NCI-H187 (cell line): ENCODE measurements around the gene NUF2.
A peak's percentile ranks its signal among the peaks of the same experiment; 100 is the strongest.
"Not testable (repeated sequence)": the region's sequence is repeated elsewhere in the genome, so short reads cannot be mapped to it uniquely, and the experiment has no call there.

Experiments
- DNase-seq, 2 experiments: peaks; one replicate each; lab custom pipeline; 2025; lab: John Stamatoyannopoulos, UW

The NUF2 gene

DNA sequence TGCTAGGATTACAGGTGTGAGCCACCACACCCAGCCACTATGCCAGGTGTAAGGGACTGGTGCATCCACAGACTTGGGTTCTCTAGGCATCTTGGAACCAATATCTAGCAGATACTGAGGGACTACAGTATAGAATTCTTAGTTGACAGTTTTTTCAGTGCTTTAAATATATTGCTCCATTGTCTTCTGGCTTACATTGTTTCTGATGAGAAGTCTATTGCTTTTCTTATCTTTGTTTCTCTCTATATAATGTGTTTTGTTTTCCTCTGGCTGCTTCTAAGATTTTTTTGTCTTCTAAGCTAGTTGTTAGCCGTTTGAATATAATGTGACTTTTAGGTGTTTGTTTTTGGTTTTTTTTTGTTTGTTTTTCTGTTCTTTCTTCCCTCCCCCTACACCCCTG lies 13.5 kb downstream of the NUF2 start:
- DNase-seq, result no peak

DNA sequence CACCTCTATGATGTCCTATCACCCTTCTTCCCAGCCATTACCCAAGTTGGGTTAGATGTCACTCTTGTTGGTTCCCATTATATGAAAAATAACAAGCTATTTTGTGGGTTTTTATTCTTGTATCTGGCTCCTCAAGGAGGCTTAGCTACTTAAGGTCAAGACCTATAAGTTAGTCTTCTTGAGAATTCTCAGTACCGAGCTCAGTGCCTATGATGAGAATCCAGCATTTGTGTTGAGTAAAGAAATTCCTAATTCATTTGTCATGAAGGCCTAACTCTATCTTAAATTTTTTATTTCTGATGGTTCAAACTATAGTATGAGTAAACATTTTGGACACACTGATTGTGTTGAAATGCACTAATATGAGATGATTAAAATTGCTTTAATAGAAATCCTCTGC lies 15.9 kb downstream of the NUF2 start:
- DNase-seq, result no peak

DNA sequence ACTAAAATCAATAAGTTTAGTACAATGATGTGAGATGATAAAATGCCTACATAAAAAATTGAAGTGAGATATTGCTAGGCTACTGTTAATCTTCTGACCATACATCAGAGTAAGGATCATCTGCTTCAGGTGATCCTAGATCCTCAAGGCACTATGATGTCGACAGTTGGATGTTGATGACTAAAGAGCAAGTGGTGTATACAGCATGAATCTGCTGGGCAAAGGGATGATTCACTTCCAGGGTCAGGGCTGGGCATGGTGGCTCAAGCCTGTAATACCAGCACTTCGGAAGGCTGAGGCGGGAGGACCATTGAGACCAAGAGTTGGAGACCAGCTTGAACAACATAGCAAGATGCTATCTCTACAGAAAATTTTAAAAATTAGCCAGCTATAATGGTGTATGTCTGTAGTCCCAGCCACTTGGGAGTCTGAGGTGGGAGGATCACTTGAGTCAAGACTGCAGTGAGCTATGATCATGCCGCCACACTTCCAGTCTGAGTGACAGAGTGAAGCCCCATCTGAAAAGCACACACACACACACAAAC lies 24.6 kb downstream of the NUF2 start:
- no peak for DNase-seq

DNA sequence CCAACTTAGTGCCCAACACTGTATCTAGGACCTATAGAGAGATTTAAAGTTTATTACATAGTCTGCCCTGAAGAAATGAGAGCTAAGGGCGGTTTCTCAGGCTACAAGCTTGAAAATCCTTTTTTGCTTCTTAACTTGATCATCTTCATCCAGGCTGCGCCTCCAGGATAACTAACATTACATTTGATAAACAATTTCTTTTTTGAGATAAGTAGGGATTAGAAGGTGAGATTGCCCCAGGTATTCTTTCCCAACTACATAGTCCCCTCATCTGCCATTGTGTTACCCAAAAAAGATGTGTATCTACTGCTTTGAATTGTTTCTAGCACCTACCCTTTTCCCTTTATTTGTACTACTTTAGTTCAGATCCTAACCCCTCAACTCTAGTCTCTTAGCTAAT lies 25.4 kb downstream of the NUF2 start:
- DNase-seq, result no peak

DNA sequence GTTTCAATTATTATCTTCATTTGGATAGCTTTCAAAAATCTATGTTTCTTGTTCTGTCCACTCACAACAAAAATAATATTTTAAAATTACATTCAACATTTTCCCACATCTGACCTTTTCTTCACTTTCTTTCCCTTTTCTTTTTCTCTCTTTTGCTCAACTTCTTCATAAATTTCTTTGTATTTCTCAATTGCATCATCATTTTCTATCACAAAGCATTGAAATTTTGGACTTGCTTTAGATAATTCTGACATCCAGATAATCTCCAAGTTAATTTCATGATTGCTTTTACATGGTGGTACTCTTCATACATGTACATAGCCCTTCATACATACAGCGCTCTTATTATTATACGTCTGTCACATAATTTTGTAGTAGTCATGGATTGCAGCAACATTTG lies 30.2 kb downstream of the NUF2 start:
- no peak for DNase-seq

- no peak for DNase-seq
These were observed 35.6 kb downstream of the NUF2 start for GRCh38 chr1:163357378-163357777.

- not testable (repeated sequence) for DNase-seq
These were observed 36.4 kb downstream of the NUF2 start for GRCh38 chr1:163358172-163358571.

DNA sequence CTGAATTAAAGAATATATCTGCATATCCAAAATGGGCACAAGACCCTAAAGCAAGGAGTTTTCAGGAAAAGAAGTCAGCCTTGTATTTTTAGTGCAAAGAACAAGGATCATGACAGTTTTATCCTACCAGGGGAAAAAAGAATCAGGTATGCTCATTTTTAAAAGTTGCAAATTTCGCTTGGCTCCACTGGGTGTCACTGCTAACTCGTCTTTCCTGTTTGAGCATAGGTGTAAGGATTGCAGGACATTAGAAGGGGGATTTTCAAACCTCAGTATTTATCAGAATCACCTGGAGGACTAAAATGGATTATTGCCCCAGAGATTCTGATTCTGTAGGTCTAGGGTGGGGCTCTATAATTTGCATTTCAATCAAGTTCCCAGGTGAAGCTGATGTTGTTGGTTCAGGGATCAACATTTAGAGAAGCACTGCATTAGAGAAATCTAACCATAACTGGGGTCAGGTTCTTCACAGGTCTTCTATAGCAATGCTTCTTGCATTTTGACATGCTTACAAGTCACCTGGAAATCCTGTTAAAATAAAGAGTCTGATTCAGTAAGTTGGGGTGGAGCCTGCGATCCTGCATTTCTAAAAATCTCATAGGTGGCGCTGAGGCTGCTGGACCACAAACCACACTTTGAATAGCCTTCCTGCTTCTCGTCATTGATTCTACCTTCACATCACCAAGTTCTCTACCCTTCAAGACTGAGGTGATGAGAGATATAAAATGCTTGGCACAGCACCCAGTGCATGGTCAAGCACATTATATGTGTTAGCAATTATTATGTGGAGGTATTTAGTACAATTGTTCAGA lies 39.6 kb downstream of the NUF2 start:
- peak; percentile 29 to 38 for DNase-seq

DNA sequence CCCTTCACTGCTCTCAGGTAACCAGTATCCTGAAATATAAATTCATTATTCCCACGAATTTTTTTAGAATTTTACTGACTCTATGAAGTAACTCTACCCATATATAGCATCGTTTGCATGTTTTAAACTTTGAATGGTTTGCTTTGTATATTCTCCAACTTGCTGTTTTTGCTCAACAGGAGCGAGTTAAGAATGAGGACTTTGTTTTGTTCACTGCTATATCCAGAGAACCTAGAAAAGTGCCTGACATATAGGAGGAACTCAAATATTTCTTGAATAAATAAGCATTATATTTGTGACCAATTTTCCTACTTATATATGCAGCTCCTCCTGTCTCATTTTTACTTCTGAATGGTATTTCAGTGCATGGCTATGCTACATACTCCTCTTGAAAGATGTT lies 43.4 kb downstream of the NUF2 start:
- no peak for DNase-seq

- no peak for DNase-seq
These were observed 44.8 kb downstream of the NUF2 start for GRCh38 chr1:163366555-163366954.

GRCh38 chr1:163367721-163368120 lies 46.0 kb downstream of the NUF2 start:
- DNase-seq, result no peak

DNA sequence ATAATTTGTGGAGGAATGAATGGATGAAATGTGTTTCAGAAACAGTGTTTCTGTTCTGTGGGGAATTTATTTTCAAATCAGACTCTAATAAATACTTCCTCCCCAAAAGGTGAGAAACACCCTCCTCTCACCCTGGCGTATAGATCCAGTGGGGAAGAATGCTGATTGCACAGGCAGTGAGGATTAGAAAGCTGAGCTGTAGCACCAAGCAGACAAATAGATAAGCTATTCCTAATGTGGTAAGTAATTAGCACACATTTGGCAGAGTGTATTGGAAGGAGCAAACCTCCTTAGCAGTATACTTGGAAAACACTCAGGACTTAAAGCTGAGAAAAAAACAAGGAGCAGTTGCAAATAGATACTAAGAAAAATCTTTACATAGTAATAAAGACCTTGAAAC lies 50.8 kb downstream of the NUF2 start:
- no peak for DNase-seq

- DNase-seq, result no peak
These were observed 56.8 kb downstream of the NUF2 start for GRCh38 chr1:163378554-163378953.

DNA sequence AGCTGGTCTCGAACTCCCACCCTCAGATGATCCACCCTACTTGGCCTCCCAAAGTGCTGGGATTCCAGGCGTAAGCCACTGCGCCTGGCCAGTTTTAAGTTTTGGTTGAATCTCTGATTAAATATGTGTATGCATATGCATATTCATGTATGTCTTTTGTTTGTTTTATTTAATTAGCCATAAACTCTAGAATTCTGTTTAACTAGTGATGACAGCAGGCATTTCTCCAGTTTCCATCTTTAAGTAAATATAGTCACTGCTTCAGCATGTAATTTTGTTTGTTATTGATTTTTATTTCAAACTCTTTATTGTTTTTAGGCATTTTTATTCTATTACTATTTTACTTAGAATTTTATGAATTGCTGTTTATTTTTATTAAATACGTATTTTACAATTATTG lies 58.0 kb downstream of the NUF2 start:
- no peak for DNase-seq

DNA sequence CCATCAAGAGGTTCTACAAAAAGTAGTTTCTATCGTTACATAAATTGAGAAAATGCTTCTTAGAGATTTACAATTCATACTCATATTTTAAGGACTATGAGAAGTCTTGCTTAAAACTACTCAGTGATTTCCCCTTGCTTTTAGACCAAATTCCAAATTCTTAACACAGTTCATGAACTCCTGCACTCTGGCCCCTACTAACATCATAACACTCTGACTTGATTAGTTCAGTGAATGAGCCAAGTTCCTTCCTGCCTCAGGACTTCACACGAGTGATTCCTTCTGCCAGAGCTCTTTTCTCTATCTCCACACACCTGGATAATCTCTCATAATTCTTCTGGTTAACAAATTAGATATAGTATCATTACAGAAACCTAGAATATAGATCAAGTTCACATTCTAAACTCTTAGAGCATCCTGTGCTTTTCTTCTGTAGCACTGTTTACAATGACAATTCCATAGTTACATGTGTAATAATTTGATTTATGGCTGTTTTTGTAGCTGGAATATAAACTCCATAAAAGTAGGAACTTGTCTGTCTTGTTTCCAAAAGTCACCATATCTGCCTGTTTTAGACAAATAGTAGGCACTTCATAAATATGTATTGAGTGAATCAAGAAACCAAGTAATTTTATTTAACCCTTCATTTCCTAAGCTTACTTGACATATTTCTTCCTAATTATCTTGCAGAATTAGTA lies 59.9 kb downstream of the NUF2 start:
- no peak for DNase-seq

GRCh38 chr1:163382395-163382794 lies 60.6 kb downstream of the NUF2 start:
- no peak for DNase-seq

DNA sequence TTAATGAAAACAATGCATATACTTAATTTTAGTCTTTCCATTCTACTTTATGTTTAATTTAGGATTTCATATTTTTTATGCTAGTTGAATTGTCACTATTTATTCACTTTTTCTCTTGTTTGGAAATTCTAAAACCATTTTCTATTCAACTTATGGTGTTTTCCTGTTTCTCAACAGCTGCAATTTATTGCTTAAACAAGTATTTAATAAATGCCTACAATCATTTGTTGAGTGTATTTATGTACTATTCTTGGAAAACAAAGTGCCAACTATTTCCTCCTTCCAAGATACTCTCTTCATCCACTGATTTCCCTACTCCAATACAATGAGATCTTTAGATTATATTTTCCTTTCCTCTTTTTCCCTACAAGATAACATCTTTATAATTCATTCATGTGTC lies 65.4 kb downstream of the NUF2 start:
- no peak for DNase-seq

DNA sequence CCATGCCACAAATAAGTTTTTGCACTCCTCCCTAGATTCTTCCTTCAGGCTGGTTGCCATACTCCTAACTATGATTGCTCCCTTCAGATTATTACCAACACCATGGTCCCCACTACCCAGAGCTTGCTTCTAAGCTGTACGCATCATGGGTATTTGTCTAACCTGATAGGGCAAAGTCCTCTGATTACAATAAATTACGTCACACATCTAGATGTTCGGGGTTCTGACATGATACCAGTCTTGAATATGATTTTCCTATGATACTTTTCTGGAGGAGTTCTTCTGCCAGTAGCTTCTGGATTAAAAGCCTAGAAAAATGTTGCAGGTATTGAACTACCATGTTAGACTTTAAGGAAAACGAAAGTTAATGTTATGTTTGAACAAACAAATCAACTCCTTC lies 67.2 kb downstream of the NUF2 start:
- DNase-seq, result no peak

GRCh38 chr1:163395790-163396189 lies 74.0 kb downstream of the NUF2 start:
- no peak for DNase-seq

DNA sequence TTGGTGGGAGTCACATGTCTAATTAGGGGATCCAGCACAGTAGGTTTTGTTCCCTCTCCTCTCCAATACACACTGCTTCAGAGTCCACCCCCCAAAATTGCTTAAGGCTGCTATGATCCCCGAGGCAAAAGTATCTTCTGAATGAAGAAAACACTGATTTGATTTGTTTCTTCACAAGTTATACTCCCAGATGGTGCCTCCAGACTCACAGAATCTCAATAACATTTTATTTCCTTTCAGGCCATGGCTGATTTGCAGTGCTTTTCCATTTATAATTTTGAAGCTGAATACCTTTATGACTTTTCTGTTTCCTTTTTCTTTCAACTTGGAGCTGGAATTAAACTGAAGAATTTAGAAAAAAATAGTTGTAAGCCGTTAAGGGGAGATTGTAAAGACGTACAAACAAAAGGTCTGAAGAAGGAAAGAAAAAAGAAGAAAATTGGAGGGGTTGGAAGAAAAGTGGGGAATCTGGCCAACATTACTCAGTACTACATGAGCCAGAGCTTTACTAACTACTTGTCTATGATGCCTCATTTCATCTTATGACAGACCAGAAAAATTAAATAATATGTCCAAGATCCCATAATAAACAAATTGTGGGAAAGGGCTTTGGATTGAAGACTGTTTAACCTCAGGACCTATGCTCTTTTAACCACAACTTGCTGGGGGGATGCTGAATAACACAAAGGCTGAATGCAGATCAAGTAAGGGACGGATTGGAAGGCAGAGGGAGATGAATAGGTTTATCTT lies 75.9 kb downstream of the NUF2 start:
- no peak for DNase-seq

- DNase-seq, result no peak
These were observed 77.2 kb downstream of the NUF2 start for GRCh38 chr1:163399001-163399400.

DNA sequence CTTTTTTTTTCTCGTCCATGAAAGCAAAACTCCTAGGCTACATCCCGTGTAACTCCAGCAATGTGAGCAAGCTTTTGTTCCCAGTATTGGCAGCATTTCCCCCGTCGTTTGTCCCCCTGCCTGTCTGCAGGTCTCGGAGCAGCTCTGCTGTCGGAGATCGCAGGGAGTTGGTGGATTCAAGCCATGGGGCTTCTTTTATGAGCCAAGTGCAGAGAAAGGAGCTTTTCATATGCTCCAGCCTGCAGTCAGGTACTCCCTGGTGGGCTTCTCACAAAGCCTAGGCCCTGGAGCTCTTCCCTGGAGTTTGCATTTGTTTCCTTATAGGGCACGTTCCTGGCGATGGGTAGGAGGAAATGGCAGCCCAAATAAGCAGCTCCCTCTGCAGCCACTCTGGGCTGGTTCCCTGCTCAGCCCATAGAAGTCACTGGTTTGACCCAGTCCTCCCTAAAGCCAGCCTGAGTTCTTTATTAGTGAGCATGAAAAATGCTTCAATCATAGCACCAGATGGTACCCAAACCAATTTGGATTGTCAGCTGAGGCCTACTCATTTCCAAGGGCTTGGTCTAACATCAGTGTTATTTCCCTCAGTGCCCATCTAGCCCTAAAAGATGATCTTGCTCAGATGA lies 78.3 kb downstream of the NUF2 start:
- DNase-seq, result no peak
